Measurements from ENCODE around the gene KSR1. TPM values are rescaled to one million over a fixed set of nuclear protein-coding genes. Genes with fewer than 3 reads are reported as not detected.

Gene KSR1
- total RNA-seq, 1 experiment from 2014 or later, result 19.1 TPM

GRCh38 chr17:27590864-27591263 lies 134.6 kb downstream of the KSR1 start:
- POLR2A ChIA-PET (ENCODE audit: unreplicated experiment), result no interaction called here

DNA sequence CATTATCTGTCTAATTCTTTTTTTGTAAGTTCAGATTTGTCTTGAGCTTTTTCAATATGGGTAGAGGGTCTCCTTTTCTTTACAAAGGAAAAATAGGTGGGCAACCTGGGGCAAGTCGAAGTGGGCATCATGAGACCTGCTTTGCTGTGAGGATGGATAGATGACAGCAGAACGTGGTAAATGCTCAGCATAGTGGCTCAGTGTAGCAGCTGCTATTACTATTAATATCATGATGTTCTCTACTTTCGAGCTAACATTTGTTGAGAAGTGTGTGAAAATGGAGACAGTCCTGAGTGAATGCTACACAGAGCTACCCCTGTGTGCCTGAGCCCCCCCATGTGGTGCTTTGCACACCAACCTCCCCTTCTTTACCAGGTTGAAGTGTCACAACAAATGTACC lies 135.7 kb downstream of the KSR1 start:
- no peaks in the 10 kb centered on the region for H3K36me3 ChIP-seq (ENCODE audit: low read depth)
- H3K4me3 ChIP-seq, result no peak overlapping the region
- H2AFZ ChIP-seq, result no peak overlapping the region
- CTCF ChIA-PET, result no interaction called here
- H3K9me2 ChIP-seq (ENCODE audit: insufficient read depth), result no peaks in the 10 kb centered on the region
- intact Hi-C loops (cut with micrococcal nuclease; ENCODE audit: unreplicated experiment), result no loop called here
- H3K4me1 ChIP-seq (replicated peaks; ENCODE audit: insufficient read depth), result no peaks in the 10 kb centered on the region
- DNase-seq, result no peak
- no peaks in the 10 kb centered on the region for H3K79me2 ChIP-seq (ENCODE audit: low read depth)
- H3K4me2 ChIP-seq, result no peak overlapping the region
- POLR2A ChIA-PET (ENCODE audit: unreplicated experiment), result no interaction called here
- BruUV-seq (replicated peaks), result no TSS peak
- no peaks in the 10 kb centered on the region for H3F3A ChIP-seq (ENCODE audit: insufficient read depth, low read depth)
- no peaks in the 10 kb centered on the region for H4K20me1 ChIP-seq (ENCODE audit: insufficient read depth)
- H3K27me3 ChIP-seq (ENCODE audit: insufficient read depth, low read depth), result no peaks in the 10 kb centered on the region
- H3K9me3 ChIP-seq (ENCODE audit: insufficient read depth, low read depth), result no peaks in the 10 kb centered on the region
- no peak overlapping the region for H3K27ac ChIP-seq
- no peak for TF ChIP-seq EZH2 (IDR thresholded peaks at IDR 0.05; ENCODE audit: low read depth)
- TF ChIP-seq, protein P1, sequence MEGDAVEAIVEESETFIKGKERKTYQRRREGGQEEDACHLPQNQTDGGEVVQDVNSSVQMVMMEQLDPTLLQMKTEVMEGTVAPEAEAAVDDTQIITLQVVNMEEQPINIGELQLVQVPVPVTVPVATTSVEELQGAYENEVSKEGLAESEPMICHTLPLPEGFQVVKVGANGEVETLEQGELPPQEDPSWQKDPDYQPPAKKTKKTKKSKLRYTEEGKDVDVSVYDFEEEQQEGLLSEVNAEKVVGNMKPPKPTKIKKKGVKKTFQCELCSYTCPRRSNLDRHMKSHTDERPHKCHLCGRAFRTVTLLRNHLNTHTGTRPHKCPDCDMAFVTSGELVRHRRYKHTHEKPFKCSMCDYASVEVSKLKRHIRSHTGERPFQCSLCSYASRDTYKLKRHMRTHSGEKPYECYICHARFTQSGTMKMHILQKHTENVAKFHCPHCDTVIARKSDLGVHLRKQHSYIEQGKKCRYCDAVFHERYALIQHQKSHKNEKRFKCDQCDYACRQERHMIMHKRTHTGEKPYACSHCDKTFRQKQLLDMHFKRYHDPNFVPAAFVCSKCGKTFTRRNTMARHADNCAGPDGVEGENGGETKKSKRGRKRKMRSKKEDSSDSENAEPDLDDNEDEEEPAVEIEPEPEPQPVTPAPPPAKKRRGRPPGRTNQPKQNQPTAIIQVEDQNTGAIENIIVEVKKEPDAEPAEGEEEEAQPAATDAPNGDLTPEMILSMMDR (conservative IDR thresholded peaks at IDR 0.05), result no peak

More at GRCh38 chr17:27590864-27591263, 134.6 kb downstream of the KSR1 start:
- no peak for DNase-seq
- TF ChIP-seq, protein P1 (conservative IDR thresholded peaks at IDR 0.05), result no peak
- TF ChIP-seq EZH2 (IDR thresholded peaks at IDR 0.05; ENCODE audit: low read depth), result no peak
- intact Hi-C loops (cut with micrococcal nuclease; ENCODE audit: unreplicated experiment), result no loop called here
- H3K36me3 ChIP-seq (ENCODE audit: low read depth), result no peaks in the 10 kb centered on the region
- H3K9me2 ChIP-seq (ENCODE audit: insufficient read depth), result no peaks in the 10 kb centered on the region
- H2AFZ ChIP-seq, result no peak overlapping the region
- H3K79me2 ChIP-seq (ENCODE audit: low read depth), result no peaks in the 10 kb centered on the region
- H3K9me3 ChIP-seq (ENCODE audit: insufficient read depth, low read depth), result no peaks in the 10 kb centered on the region
- H3K27ac ChIP-seq, result no peak overlapping the region
- H3K4me1 ChIP-seq (replicated peaks; ENCODE audit: insufficient read depth), result no peaks in the 10 kb centered on the region
- no peak overlapping the region for H3K4me2 ChIP-seq
- BruUV-seq (replicated peaks), result no TSS peak
- CTCF ChIA-PET, result no interaction called here
- H3F3A ChIP-seq (ENCODE audit: insufficient read depth, low read depth), result no peaks in the 10 kb centered on the region
- H3K4me3 ChIP-seq, result no peak overlapping the region
- H4K20me1 ChIP-seq (ENCODE audit: insufficient read depth), result no peaks in the 10 kb centered on the region
- no peaks in the 10 kb centered on the region for H3K27me3 ChIP-seq (ENCODE audit: insufficient read depth, low read depth)

GRCh38 chr17:27593232-27593856 lies 137.1 kb downstream of the KSR1 start:
- no peaks in the 10 kb centered on the region for H3K27me3 ChIP-seq (ENCODE audit: insufficient read depth, low read depth)
- no peaks in the 10 kb centered on the region for H3K36me3 ChIP-seq (ENCODE audit: low read depth)
- H3K27ac ChIP-seq, result no peak overlapping the region
- DNase-seq, result peak in 1 of 2 experiments; percentile 13
- no peak overlapping the region for H2AFZ ChIP-seq
- H3K4me2 ChIP-seq, result no peak overlapping the region
- no peaks in the 10 kb centered on the region for H3K9me3 ChIP-seq (ENCODE audit: insufficient read depth, low read depth)
- BruUV-seq (replicated peaks), result no TSS peak
- no peaks in the 10 kb centered on the region for H3K9me2 ChIP-seq (ENCODE audit: insufficient read depth)
- no peak overlapping the region for H3K4me3 ChIP-seq
- POLR2A ChIA-PET (ENCODE audit: unreplicated experiment), result no interaction called here
- no peaks in the 10 kb centered on the region for H4K20me1 ChIP-seq (ENCODE audit: insufficient read depth)
- CTCF ChIA-PET, result no interaction called here
- no peaks in the 10 kb centered on the region for H3K79me2 ChIP-seq (ENCODE audit: low read depth)
- no peaks in the 10 kb centered on the region for H3K4me1 ChIP-seq (replicated peaks; ENCODE audit: insufficient read depth)
- no peaks in the 10 kb centered on the region for H3F3A ChIP-seq (ENCODE audit: insufficient read depth, low read depth)
- TF ChIP-seq, protein P1 (conservative IDR thresholded peaks at IDR 0.05), result no peak
- TF ChIP-seq EZH2 (IDR thresholded peaks at IDR 0.05; ENCODE audit: low read depth), result no peak
- intact Hi-C loops (cut with micrococcal nuclease; ENCODE audit: unreplicated experiment), result no loop called here
